ENCODE results near the gene SLC12A5.

- TF ChIP-seq, protein P1, sequence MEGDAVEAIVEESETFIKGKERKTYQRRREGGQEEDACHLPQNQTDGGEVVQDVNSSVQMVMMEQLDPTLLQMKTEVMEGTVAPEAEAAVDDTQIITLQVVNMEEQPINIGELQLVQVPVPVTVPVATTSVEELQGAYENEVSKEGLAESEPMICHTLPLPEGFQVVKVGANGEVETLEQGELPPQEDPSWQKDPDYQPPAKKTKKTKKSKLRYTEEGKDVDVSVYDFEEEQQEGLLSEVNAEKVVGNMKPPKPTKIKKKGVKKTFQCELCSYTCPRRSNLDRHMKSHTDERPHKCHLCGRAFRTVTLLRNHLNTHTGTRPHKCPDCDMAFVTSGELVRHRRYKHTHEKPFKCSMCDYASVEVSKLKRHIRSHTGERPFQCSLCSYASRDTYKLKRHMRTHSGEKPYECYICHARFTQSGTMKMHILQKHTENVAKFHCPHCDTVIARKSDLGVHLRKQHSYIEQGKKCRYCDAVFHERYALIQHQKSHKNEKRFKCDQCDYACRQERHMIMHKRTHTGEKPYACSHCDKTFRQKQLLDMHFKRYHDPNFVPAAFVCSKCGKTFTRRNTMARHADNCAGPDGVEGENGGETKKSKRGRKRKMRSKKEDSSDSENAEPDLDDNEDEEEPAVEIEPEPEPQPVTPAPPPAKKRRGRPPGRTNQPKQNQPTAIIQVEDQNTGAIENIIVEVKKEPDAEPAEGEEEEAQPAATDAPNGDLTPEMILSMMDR (IDR thresholded peaks at IDR 0.05), result no peak
- no peak for TF ChIP-seq EZH2phosphoT487 (IDR thresholded peaks at IDR 0.05)
- TF ChIP-seq EZH2 (IDR thresholded peaks at IDR 0.05), result no peak
Observed at GRCh38 chr20:45999557-46000261, 29.3 kb upstream of the SLC12A5 start.

Measured in neural progenitor cell (in vitro differentiated cells).